Heart left ventricle (tissue), 16 donors: ENCODE data around the gene LMBRD1. TPM values are rescaled to one million over a fixed set of nuclear protein-coding genes. Genes with fewer than 3 reads are reported as not detected.

Experiments
- ATAC-seq, 4 donors: fragments of 200-7000 bp; cut with Tn5 transposase; one replicate each; pipeline ENCODE4 v1.9.1; 2020 to 2022; ENCODE audit warnings: moderate library complexity in 4 of 4, mild to moderate bottlenecking in 3 of 4, moderate number of reproducible peaks in 1 of 4
- DNase-seq, 5 donors: peaks; one replicate each; pipeline ENCODE4 v3.0.0-alpha.2; 2020
- H3K27ac ChIP-seq, 12 donors: fragments of 200-600 bp; sonication (generic) in 4 of 12; one replicate each; pipeline versions ENCODE4 v1.5.0 to v1.8.0; 2016 to 2022; ENCODE audit warnings: mild to moderate bottlenecking in 2 of 12
- H3K27me3 ChIP-seq, 9 donors: fragments of 200-600 bp; sonication (generic) in 2 of 9; one replicate each; pipeline versions ENCODE4 v1.5.1 to v1.8.0; 2016 to 2022; ENCODE audit warnings: mild to moderate bottlenecking in 3 of 9
- H3K36me3 ChIP-seq, 9 donors: fragments of 200-600 bp; sonication (generic) in 2 of 9; one replicate each; pipeline versions ENCODE4 v1.5.0 to v1.8.0; 2018 to 2022; ENCODE audit warnings: mild to moderate bottlenecking in 2 of 9
- H3K4me1 ChIP-seq, 12 donors: fragments of 200-600 bp; sonication (generic) in 4 of 12; one replicate each; pipeline versions ENCODE4 v1.5.0 to v1.8.0; 2016 to 2022; ENCODE audit warnings: mild to moderate bottlenecking in 3 of 12
- H3K4me3 ChIP-seq, 12 donors: fragments of 200-600 bp; sonication (generic) in 4 of 12; one replicate each; pipeline versions ENCODE4 v1.5.0 to v1.8.0; 2017 to 2022; ENCODE audit warnings: mild to moderate bottlenecking in 9 of 12, moderate library complexity in 4 of 12
- H3K9me3 ChIP-seq, 12 donors: fragments of 200-600 bp; sonication (generic) in 4 of 12; one replicate each; pipeline versions ENCODE4 v1.5.0 to v1.8.0; 2016 to 2022; ENCODE audit warnings: mild to moderate bottlenecking in 1 of 12
- POLR2A ChIP-seq, 2 donors: fragments of 450-650 bp; IDR thresholded peaks; one replicate each; pipeline ENCODE4 v1.6.1; 2017; ENCODE audit warnings: antibody characterized with exemption in 2 of 2, mild to moderate bottlenecking in 2 of 2, moderate library complexity in 2 of 2
- WGBS, 4 donors: extraction: QIAGEN DNeasy Blood & Tissue Kit in 2 of 4; methylation state at CpG; one replicate each; pipeline versions ENCODE4 v1.1.5 to v1.1.7; 2013 to 2018; 5-methylcytosine and 5-hydroxymethylcytosine counted together
- intact Hi-C, 10 donors: fragments of 100-400 bp; cut with DNase I; formaldehyde crosslinking; loops; one replicate each; pipeline versions ENCODE4 v1.11.1 to v1.14.2; 2022
- polyA plus RNA-seq, 2 donors: library from polyadenylated mRNA; stranded (reverse); fragments of 200-250 nt; gene quantifications; one replicate each; pipeline ENCODE4 v1.2.3, GENCODE V29; 2013
- total RNA-seq, 9 donors: library from RNA; depleted of rRNA in 2 of 9; stranded (reverse); fragments of >200 nt in 2 of 9; fragmentation: NEBNext Ultra II Directional in 3 of 9; extraction: Animal tissue kit (Norgen Biotek cat#: 25700) in 3 of 9; gene quantifications; one replicate each; pipeline versions ENCODE4 v1.1.0 to v1.2.4, GENCODE V29; 2016 to 2023
- TF ChIP-seq, protein P1 (sequence below), 12 donors: fragments of 200-600 bp; sonication (generic) in 4 of 12; IDR thresholded peaks; one replicate each; pipeline versions ENCODE4 v1.5.0 to v1.8.0; 2018 to 2022; ENCODE audit warnings: antibody characterized with exemption in 12 of 12, mild to moderate bottlenecking in 5 of 12
- donor health status: ischemic (EF 13 %, LVEDD 7.1; RV severe dilation, severe dysfunction).
- donor health status: healthy with polysubstance abuse.
- donor health status: DM: no; HTN: yes; CAD: no.
- donor health status: DM: no; HTN: no; CAD: no.
- donor health status: ischemic (EF 25% LVEDD 6.9; RV normal size, moderate dysfunction).
- donor health status: ischemic (EF 25% LVEDD 5.7; RV mildly dilated, moderate dysfunction).
- donor health status: healthy.
- donor health status: DM: yes; HTN: yes; CAD: no.
- donor health status: ischemic (EF 35%, LVEDD 5.7; RV mildly dilated, moderate dysfunction).
- donor health status: nonischemic (EF 11% LVEDD 7.7; RV severe dilation, severe dysfunction).
- donor health status: DM: yes; HTN: yes; CAD: no.
- donor health status: PGD.
- donor health status: ischemic (EF 29% LVEDD 5.4; RV normal size, mild dysfunction).
- donor health status: nonischemic (EF 23%, LVEDD 6.1; RV moderate dilation, normal function).

The LMBRD1 gene
- total and polyA plus RNA-seq, 11 donors: 37.0 to 53.6 (median 45.1) TPM

DNA sequence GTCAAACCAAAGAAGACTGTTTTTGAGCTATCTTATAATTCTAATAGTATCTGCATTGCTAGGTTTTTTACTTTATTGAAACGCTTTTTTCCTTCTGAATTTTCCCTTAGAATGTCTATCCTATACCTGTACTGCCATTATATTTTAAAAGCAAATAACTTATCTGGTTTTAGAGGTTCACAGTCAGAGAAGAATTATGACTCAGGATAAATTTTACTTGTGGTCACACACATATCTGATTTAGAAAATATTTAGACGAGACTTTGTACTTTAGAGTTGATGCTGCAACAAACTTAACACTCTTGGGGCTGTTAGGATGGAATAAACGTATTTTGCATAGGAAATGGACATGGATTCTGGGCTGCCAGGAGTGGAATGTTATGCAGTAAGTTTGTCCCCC is 33.0 kb downstream of the LMBRD1 start:
- intact Hi-C loops: no loop called here
- peaks cover 0 to 19% (median 0%) of the 10 kb centered on the region in 12 donors for H3K4me1 ChIP-seq
- ATAC-seq (no peak), DNase-seq (no peak)
- no peak overlapping the region for H3K27ac ChIP-seq
- H3K4me3 ChIP-seq: no peak overlapping the region
- no peaks in the 10 kb centered on the region for H3K36me3 ChIP-seq
- no peaks in the 10 kb centered on the region for H3K27me3 ChIP-seq
- no peak for TF ChIP-seq POLR2A (IDR thresholded peaks at IDR 0.05)
- TF ChIP-seq, protein P1, sequence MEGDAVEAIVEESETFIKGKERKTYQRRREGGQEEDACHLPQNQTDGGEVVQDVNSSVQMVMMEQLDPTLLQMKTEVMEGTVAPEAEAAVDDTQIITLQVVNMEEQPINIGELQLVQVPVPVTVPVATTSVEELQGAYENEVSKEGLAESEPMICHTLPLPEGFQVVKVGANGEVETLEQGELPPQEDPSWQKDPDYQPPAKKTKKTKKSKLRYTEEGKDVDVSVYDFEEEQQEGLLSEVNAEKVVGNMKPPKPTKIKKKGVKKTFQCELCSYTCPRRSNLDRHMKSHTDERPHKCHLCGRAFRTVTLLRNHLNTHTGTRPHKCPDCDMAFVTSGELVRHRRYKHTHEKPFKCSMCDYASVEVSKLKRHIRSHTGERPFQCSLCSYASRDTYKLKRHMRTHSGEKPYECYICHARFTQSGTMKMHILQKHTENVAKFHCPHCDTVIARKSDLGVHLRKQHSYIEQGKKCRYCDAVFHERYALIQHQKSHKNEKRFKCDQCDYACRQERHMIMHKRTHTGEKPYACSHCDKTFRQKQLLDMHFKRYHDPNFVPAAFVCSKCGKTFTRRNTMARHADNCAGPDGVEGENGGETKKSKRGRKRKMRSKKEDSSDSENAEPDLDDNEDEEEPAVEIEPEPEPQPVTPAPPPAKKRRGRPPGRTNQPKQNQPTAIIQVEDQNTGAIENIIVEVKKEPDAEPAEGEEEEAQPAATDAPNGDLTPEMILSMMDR (IDR thresholded peaks at IDR 0.05): no peak
- 91 to 96% (median 93%) methylated on average over 3 of the region's 3 CpGs for WGBS, 4 donors
- H3K9me3 ChIP-seq: no peaks in the 10 kb centered on the region

DNA sequence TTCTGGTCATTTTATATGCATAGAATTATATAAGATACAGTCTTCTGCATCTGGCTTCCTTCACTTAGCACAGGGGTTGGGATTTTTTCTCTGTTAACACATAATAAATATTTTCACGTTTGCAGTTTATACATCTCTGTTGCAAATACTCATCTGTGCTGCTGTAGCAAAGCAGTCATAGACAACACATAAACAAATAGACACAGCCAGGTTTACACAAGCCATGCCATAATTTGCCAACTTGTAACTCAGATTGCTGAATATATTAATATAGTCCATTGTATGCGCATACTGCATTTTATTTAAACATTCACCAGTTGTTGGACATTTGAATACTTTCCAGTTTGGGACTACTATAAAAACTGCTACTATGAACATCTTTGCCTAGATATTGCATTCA is 35.0 kb downstream of the LMBRD1 start:
- no peak for DNase-seq
- H3K36me3 ChIP-seq: no peaks in the 10 kb centered on the region
- intact Hi-C loops: no loop called here
- no peak overlapping the region for H3K4me3 ChIP-seq
- H3K27ac ChIP-seq: no peak overlapping the region
- H3K9me3 ChIP-seq: peaks cover 0 to under 1% (median 0%) of the 10 kb centered on the region in 12 donors
- peaks cover 0 to 26% (median 0%) of the 10 kb centered on the region in 12 donors for H3K4me1 ChIP-seq
- ATAC-seq: no peak
- no peaks in the 10 kb centered on the region for H3K27me3 ChIP-seq
- WGBS, 4 donors: 74 to 80% (median 78%) methylated on average over 2 of the region's 2 CpGs
- TF ChIP-seq, protein P1 (IDR thresholded peaks at IDR 0.05): no peak
- TF ChIP-seq POLR2A (IDR thresholded peaks at IDR 0.05): no peak

DNA sequence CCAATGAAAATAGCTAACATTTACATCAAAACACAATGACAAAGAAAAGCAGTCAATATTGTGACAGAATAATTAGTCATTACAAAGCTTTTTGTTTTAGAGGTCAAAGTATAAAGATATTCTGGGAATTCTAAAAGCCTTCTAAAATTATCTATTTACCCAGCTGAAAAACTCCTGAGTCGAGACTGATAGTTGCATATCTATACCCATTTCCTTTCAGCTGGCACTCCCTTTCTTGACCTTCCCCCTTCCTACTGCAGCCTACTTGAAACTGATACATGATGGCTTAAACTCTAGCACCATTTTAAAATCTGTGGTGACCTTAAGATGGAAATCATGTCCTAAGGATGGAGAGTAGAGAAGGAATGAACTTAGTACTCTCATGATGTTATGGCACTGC is 38.6 kb downstream of the LMBRD1 start:
- 5 to 25% (median 11%) methylated on average over 1 of the region's 1 CpG for WGBS, 4 donors
- no peak overlapping the region for H3K4me3 ChIP-seq
- TF ChIP-seq, protein P1 (IDR thresholded peaks at IDR 0.05): no peak
- DNase-seq (no peak), ATAC-seq (no peak)
- intact Hi-C loops: no loop called here
- H3K9me3 ChIP-seq: peaks cover 0 to 22% (median 0%) of the 10 kb centered on the region in 12 donors
- H3K27ac ChIP-seq: no peak overlapping the region
- H3K4me1 ChIP-seq: peaks cover 0 to 26% (median 0%) of the 10 kb centered on the region in 12 donors
- no peaks in the 10 kb centered on the region for H3K27me3 ChIP-seq
- peaks cover 0 to 2% (median 0%) of the 10 kb centered on the region in 9 donors for H3K36me3 ChIP-seq

DNA sequence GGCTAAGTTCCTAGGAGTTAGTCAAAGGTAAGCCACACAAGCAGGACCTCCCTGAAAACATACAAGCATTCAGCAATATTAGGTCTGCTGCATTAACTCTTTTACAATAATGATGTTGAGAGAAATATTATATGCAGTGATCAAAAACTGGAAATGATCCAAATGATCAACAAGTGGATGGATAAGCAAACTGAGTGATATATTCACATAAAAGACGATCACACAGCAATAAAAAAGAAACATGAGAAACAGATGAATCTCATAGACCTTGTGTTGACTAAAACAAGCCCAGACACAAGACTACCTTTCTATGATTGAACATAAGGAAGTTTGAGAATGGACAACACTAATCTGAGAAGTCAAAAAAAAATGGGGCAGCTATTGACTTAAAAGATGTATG is 39.9 kb downstream of the LMBRD1 start:
- WGBS, 4 donors: 85 to 98% (median 93%) methylated on average over 1 of the region's 1 CpG
- peaks cover 0 to 24% (median 0%) of the 10 kb centered on the region in 12 donors for H3K9me3 ChIP-seq
- intact Hi-C loops: no loop called here
- no peak overlapping the region for H3K4me3 ChIP-seq
- no peaks in the 10 kb centered on the region for H3K27me3 ChIP-seq
- DNase-seq (no peak), ATAC-seq (no peak)
- H3K4me1 ChIP-seq: peaks cover 0 to 26% (median 0%) of the 10 kb centered on the region in 12 donors
- no peak overlapping the region for H3K27ac ChIP-seq
- TF ChIP-seq POLR2A (IDR thresholded peaks at IDR 0.05): no peak
- TF ChIP-seq, protein P1 (IDR thresholded peaks at IDR 0.05): no peak
- H3K36me3 ChIP-seq: peaks cover 0 to 2% (median 0%) of the 10 kb centered on the region in 9 donors
